Measurements from ENCODE around the gene TAGLN. TPM values are rescaled to one million over a fixed set of nuclear protein-coding genes. Genes with fewer than 3 reads are reported as not detected.

TAGLN gene
- total RNA-seq, 3 donors from 2014 or later (not counting 1 experiment from before 2014, with no cell fraction given): 8.2 to 18.0 (median 8.3) TPM

DNA sequence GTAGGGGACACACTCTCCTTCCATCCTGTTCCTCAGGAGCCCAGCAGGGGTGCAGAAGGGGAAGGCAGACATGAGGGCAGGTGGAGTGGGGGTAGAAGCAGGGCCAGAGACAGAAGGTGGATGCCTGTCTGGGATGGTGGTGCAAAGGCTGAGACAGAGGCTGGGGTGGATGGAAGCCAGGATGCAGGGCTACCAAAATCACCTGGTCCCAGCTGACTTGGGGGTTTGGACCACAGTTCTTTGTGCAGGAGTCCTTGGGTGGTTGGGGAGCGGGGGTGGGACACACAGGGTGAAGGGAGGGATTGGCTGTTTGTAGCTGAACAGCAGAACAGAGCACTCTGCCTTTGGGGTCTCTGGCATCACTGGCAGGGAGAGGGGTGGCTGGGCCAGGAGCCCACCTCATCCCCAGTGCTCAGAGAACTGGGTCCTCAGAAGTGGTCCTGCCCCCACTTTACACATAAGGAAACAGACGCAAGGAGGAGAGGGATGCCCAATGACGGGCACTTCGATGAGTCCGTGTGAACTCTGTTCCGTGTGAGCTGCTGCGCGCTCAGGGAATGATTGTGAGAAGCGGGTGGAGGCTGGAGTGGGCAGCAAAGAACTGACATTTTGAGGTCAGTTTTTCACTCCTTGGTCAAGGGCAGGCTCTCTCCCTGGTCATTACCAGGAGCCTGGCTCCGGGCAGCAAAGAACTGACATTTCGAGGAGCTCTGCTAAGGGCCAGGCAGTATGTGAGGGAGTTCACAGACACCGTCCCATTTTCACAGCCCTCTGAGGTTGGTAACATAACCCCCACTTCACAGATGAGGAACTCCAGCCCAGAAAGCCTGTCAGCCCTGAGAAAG lies 1.9 kb downstream of the TAGLN start:
- H3K9me3 Mint-ChIP-seq: no peaks in the 10 kb centered on the region
- Histone ChIP-seq H3K4me1 (ENCODE audit: control insufficient read depth, insufficient read depth, low read length) (peaks cover 6% of the 10 kb centered on the region), H3K9me3 (ENCODE audit: control insufficient read depth, insufficient read depth, low read length) (no peaks in the 10 kb centered on the region), H3K27ac (ENCODE audit: low read length) (no peak overlapping the region), H3K36me3 (ENCODE audit: control insufficient read depth, insufficient read depth, low read length) (peaks cover 22% of the 10 kb centered on the region), H3K27me3 (ENCODE audit: control insufficient read depth, insufficient read depth, low read length) (no peaks in the 10 kb centered on the region), H3K4me3 (ENCODE audit: low read length) (no peak overlapping the region)
- H3K27me3 Mint-ChIP-seq (ENCODE audit: low read depth in 2 of 2): no peaks in the 10 kb centered on the region
- peaks cover 0 to 10% of the 10 kb centered on the region in 2 donors for H3K4me1 Mint-ChIP-seq
- TF ChIP-seq, protein P1, sequence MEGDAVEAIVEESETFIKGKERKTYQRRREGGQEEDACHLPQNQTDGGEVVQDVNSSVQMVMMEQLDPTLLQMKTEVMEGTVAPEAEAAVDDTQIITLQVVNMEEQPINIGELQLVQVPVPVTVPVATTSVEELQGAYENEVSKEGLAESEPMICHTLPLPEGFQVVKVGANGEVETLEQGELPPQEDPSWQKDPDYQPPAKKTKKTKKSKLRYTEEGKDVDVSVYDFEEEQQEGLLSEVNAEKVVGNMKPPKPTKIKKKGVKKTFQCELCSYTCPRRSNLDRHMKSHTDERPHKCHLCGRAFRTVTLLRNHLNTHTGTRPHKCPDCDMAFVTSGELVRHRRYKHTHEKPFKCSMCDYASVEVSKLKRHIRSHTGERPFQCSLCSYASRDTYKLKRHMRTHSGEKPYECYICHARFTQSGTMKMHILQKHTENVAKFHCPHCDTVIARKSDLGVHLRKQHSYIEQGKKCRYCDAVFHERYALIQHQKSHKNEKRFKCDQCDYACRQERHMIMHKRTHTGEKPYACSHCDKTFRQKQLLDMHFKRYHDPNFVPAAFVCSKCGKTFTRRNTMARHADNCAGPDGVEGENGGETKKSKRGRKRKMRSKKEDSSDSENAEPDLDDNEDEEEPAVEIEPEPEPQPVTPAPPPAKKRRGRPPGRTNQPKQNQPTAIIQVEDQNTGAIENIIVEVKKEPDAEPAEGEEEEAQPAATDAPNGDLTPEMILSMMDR (IDR thresholded peaks at IDR 0.05): no peak
- intact Hi-C loops (cut with micrococcal nuclease): no loop called here
- no peak overlapping the region for H3K4me3 Mint-ChIP-seq
- DNase-seq (no peak), ATAC-seq (no peak)
- no peak overlapping the region for H3K27ac Mint-ChIP-seq
- peaks cover 8% of the 10 kb centered on the region for H3K36me3 Mint-ChIP-seq
- WGBS (ENCODE audit: insufficient coverage): 93% methylated on average over 11 of the region's 12 CpGs

DNA sequence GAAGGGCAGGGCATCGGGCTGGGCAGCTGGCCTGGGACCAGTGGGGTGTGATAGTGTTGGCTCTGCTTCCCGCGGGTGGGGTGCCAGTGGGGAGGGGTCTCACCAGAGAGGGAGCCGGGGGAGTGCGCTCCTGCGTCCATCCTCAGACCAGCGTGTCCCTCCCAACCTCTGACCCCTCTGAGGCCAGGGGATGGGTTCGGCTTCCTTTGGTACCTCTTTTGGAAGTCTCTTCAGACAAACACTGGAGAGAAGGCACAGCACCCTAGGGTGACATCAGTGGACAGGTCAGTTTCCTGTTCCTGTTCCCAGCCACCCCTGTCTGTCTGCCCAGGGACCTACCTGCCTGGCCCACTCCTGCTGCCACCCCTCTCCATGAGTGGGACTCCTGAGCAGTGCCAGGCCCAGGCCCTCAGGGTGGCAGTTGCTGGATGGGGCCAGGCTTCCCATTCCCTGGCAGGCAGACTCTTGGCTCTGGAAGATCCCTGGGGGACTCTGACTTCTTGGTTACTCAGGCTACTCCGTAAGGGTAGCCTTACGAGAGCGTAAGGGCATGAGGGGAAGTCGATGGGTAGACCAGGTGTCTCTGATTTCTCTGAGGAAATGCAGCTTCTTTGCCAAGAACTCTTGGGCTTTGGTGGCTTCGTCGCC lies 2.6 kb downstream of the TAGLN start:
- Histone ChIP-seq H3K4me3 (ENCODE audit: low read length) (no peak overlapping the region), H3K27ac (ENCODE audit: low read length) (no peak overlapping the region), H3K36me3 (ENCODE audit: control insufficient read depth, insufficient read depth, low read length) (peaks cover 25% of the 10 kb centered on the region), H3K27me3 (ENCODE audit: control insufficient read depth, insufficient read depth, low read length) (no peaks in the 10 kb centered on the region), H3K4me1 (ENCODE audit: control insufficient read depth, insufficient read depth, low read length) (peaks cover 6% of the 10 kb centered on the region), H3K9me3 (ENCODE audit: control insufficient read depth, insufficient read depth, low read length) (no peaks in the 10 kb centered on the region)
- no peak overlapping the region for H3K4me3 Mint-ChIP-seq
- no peaks in the 10 kb centered on the region for H3K27me3 Mint-ChIP-seq (ENCODE audit: low read depth in 2 of 2)
- H3K27ac Mint-ChIP-seq: peak overlapping the region; percentile 45 to 77
- H3K4me1 Mint-ChIP-seq: peaks cover 0 to 10% of the 10 kb centered on the region in 2 donors
- intact Hi-C loops (cut with micrococcal nuclease): no loop called here
- DNase-seq (no peak), ATAC-seq (no peak)
- WGBS (ENCODE audit: insufficient coverage): 83% methylated on average over 14 of the region's 14 CpGs
- TF ChIP-seq, protein P1 (IDR thresholded peaks at IDR 0.05): no peak
- peaks cover 8% of the 10 kb centered on the region for H3K36me3 Mint-ChIP-seq
- H3K9me3 Mint-ChIP-seq: no peaks in the 10 kb centered on the region

DNA sequence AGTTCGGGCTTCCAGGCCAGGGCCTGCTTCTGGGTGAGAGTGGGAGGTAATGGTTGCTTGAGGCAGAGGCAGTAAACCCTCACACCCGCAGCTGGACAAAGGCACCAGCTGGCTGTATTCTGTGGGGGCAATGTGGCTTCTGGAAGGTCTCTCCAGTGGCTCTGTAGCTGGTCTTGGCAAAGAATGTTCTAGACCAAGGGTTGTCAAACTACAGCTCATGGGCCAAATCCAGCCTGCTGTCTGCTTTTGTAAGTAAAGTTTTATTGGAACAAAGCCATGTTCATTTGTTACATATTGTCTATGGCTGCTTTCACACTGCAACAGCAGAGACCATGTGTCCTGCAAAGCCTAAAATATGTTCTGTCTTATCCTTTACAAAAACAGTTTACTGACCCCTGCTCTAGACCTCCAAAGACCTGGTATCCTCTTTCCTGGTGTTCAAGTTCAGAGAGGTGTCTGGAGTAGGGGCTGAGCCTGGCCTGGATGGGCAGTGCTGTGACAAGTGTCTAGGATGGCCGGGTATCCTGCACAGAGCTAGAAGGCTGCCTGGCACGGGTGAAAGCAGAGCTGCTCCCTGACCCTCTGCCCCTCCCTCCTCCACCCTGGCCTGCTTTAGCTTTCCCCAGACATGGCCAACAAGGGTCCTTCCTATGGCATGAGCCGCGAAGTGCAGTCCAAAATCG lies 3.4 kb downstream of the TAGLN start:
- Histone ChIP-seq H3K9me3 (ENCODE audit: control insufficient read depth, insufficient read depth, low read length) (no peaks in the 10 kb centered on the region), H3K4me3 (ENCODE audit: low read length) (no peak overlapping the region), H3K27me3 (ENCODE audit: control insufficient read depth, insufficient read depth, low read length) (no peaks in the 10 kb centered on the region), H3K36me3 (ENCODE audit: control insufficient read depth, insufficient read depth, low read length) (peaks cover 25% of the 10 kb centered on the region), H3K4me1 (ENCODE audit: control insufficient read depth, insufficient read depth, low read length) (peaks cover 6% of the 10 kb centered on the region), H3K27ac (ENCODE audit: low read length) (no peak overlapping the region)
- Mint-ChIP-seq H3K27me3 (ENCODE audit: low read depth in 2 of 2) (no peaks in the 10 kb centered on the region), H3K27ac (peak overlapping the region; percentile 45 to 77), H3K9me3 (no peaks in the 10 kb centered on the region), H3K4me1 (peaks cover 0 to 10% of the 10 kb centered on the region in 2 donors), H3K4me3 (no peak overlapping the region), H3K36me3 (peaks cover 8% of the 10 kb centered on the region)
- intact Hi-C loops (cut with micrococcal nuclease): no loop called here
- WGBS (ENCODE audit: insufficient coverage): 97% methylated on average over 7 of the region's 7 CpGs
- TF ChIP-seq, protein P1 (IDR thresholded peaks at IDR 0.05): no peak
- DNase-seq: no peak
- ATAC-seq: no peak
